Umbilical cord (tissue), 2 donors: Measurements from ENCODE around the gene MRPS6. TPM values are rescaled to one million over a fixed set of nuclear protein-coding genes. Genes with fewer than 3 reads are reported as not detected.

Source experiments
- DNase-seq: peaks from one replicate; pipeline ENCODE4 v3.0.0-alpha.2; 2015; ENCODE audit warnings: low spot score
- total RNA-seq: library from RNA; depleted of rRNA; stranded (reverse); fragments of >200 nt; gene quantifications from one replicate; pipeline ENCODE4 v1.2.3, GENCODE V29; 2014; ENCODE audit warnings: low replicate concordance; ENCODE audit not compliant: insufficient read depth

Gene MRPS6
- 59.5 TPM for total RNA-seq

GRCh38 chr21:34073032-34073748 is at the start of gene MRPS6, which contains the start of gene SLC5A3:
MRPS6 (plus strand) TSS chr21:34073578; CDS start chr21:34073701, 123 bp downstream.
SLC5A3 (plus strand) TSS chr21:34073578; CDS start chr21:34095199, 21,621 bp downstream.
- DNase-seq, result peak; percentile 84

GRCh38 chr21:34023691-34024373 is 49.5 kb upstream of the MRPS6 start:
- no peak for DNase-seq

DNA sequence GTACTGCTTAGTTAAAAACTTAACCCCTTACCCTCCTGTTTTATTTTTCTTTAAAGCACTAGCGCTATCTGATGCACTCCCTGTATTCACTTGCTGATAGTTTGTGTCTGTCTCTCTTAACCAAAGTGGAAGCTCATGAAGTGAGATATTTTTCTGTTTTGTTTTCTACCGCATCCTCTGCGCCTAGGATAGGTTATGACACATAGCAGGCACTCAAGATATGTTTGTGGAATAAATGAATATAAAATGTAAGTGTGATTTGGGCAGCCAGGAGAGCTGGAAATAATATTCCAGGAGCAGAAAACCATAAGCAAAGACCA is 49.0 kb upstream of the MRPS6 start:
- no peak for DNase-seq

DNA sequence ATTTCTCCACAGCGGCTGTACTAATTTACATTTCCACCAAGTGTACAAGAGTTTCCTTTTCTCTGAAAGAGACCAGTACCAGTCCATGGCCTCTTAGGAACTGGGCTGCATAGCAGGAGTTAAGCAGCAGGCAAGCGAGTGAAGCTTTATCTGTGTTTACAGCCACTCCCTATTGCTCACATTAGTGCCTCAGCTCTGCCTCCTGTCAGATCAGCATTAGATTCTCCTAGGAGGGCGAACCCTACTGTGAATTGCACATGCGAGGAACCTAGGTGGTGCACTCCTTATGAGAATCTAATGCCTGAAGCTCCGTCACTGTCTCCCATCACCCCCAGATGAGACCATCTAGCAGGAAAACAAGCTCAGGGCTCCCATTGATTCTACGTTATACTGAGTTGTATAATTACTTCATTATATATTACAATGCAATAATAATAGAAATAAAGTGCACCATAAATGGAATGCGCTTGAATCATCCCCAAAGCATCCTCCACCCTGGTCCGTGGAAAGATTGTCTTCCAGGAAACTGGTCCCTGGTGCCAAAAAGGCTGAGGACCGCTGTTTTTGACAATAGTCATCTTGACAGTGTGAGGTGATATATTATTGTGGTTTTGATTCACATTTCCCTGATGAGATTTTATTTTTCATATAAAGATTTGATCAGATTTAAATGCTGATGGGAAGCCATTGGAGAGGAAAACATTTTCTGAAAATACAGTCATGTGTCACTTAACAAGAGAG is 45.5 kb upstream of the MRPS6 start:
- no peak for DNase-seq

DNA sequence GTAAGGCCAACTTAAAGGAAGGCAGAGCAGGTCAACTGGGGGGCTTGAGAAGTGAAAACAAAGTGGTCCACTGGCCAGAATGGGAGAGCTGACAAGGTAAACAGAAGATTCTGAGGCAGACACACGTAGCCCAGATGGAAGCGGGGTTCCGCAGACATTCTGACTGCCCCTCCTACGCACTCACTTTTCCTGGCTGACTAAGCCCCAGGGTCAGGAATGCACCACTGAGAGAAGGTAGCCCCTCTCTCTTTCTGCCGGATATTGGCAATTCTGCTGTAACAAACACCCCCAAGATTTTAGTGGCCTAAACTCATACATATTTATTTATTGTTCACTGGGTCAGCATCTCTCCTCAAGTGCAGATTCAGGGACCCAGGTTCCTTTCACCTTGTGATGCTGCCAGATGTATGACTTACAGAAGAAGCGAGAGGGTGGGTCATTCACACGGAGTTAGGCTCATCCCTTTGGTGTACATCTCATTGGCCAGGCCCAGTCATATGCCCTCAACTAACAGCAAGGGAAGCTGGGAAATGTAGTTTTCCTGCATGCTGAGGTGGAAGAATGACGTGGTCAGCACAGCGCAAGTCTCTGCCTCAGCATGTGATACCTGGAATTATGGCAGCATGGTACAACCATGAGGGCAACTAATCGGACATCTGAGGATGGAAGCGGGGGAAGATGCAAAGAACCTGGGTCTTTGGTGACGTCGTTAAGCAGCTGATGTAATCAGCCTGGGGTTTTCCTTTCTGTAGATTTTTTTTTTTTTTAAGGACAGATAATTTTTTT is 43.4 kb upstream of the MRPS6 start:
- DNase-seq, result peak; percentile 79

DNA sequence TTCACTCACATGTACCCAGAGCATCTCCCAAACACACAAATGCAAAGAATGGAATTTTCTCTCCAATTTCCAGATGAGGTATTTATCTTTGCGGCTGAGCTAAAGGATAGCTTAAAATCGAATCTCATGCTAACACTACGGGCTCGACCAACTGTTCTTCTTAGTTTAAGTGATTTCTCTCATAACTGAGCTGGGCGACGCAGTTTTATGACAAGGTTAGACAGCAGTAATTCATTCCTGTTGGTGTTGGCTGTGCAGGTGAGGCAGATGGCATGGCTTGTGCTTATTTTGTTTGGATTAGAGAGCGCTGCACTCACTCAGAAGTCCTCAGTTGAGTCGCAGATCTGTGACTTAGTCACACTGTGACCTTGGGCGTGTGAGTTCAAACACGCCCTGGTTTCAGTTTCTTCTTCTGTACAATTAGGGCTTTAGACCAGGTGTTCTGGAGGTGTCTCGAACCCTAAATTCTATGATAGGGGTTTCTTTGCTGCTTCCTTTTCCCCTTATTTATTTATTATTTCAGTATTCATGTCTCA is 41.5 kb upstream of the MRPS6 start:
- no peak for DNase-seq

GRCh38 chr21:34034369-34035014 is 38.9 kb upstream of the MRPS6 start:
- no peak for DNase-seq

GRCh38 chr21:34035619-34036354 is 37.6 kb upstream of the MRPS6 start:
- DNase-seq, result no peak

GRCh38 chr21:34037009-34037795 is 36.2 kb upstream of the MRPS6 start:
- no peak for DNase-seq

DNA sequence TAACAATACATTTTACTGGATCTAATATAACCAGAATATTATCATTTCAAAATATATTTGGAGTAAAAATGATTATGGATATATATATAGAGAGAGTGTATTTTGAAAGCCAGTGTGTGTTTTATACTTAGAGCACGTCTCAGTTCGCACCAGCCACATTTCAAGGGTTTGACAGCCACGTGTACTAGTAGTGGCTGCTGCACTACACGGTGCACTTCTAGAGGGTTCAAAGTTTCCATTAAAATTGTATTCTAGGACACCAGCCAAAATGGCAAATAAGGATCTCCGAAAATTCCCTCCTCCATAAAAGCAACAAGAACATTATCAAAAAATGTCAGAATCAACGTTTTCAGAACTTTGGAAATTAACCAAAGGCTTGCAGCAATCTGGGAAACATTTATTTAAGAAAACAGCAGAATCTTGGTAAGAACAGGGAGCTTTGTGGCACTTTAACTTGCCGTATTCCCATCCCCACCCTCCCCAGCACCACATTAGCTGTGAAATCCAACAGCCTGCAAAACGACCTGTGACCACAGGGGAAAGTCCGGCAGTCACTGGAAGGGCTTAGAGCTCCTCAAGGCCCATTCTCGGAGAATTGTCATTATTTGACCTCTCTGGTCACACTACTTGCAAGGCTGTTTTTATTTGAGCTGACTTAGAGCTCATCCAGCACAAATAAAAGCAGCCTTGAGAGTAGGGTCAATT is 33.5 kb upstream of the MRPS6 start:
- peak; percentile 26 for DNase-seq

DNA sequence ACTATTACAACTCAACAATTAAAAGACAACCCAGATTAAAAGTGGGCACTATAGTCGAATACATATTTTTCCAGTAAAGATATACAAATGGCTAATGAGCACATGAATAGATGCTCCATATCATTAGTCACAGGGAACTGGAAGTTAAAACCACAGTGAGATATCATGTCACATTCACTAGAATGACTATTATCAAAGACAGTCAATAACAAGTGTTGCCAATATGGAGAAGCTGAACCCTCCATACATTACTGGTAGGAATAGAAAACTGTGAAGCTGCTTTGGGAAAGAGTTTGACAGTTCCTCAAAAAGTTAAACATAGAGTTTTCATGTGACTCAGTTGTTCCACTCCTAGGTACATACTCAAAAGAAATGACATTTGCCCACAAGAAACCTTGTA is 30.6 kb upstream of the MRPS6 start:
- no peak for DNase-seq

DNA sequence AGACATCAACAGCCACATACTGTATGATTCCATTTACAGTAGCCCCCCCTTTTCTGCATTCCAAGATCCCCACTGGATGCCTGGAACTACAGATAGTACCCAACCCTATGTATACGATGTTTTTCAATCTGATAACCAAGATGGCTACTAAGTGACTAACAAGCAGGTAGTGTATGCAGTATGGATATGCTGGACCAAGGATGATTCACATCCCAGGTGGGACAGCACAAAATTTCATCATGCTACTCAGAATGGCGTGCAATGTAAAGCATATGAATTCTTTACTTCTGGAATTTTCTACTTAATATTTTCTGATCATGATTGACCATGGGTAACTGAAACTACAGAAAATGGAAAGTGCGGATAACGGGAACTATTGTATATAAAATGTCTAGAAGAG is 30.0 kb upstream of the MRPS6 start:
- DNase-seq, result no peak

GRCh38 chr21:34046917-34047316 is 26.5 kb upstream of the MRPS6 start:
- no peak for DNase-seq

- DNase-seq, result no peak
Measured at GRCh38 chr21:34047835-34048234, 25.5 kb upstream of the MRPS6 start.

DNA sequence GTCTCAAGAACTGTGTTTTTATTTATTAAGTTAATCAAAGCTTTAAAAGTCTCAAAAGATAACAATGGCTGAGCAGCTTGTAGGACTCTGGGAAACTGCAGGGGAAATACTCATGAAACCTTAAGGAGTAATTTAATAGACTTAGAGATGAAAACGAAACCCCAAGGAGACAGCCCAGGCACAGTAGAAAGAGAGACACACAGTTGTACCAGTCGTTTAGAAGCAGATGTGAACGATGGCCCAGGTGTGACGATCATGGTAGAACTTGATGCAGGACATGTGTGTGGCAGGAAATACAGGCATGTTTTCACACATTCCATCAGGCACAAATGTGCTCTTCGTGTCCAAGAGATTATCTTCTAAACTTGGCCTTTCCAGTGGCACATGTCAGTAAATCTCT is 21.2 kb upstream of the MRPS6 start:
- DNase-seq, result no peak

- DNase-seq, result no peak
Measured at GRCh38 chr21:34054259-34054658, 19.1 kb upstream of the MRPS6 start.

GRCh38 chr21:34055615-34056014 is 17.8 kb upstream of the MRPS6 start:
- no peak for DNase-seq

DNA sequence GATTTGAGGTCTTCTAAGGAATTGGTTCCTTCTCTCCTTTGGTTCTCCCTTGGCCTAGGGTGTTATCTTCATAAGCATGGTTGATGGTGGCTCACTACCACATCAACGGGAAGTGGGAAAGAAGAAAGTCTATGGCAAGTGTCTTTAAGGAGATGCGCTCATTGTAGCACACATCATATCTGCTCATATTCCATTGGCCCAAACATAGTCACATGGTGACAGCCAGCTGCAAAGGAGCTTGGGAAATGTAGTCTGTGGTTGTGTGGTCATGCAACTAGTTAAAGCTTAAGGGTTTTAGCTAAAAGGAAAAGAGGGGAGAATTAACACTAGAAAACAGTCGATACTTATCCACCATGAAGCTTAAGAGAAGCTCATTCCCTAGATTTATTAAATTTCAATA is 11.4 kb upstream of the MRPS6 start:
- DNase-seq, result no peak

DNA sequence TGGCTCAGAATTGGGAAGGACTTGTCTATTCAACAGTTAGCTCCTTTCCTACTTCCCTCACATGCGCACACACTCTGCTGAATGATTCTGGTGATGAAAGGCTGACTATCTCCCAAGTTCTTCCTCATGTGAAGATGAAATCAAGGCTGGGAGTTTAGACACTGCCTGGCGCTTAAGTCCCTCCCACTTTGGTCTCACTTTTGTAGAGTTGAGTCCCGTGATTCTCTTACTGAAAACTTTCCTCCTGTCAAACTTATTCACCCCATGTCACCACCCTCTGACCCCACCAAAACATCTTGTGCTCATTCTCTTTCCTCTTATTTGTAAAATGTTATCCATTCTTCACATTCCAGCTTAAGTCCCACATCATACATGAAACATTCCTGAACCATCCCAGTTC is 8.4 kb upstream of the MRPS6 start:
- DNase-seq, result peak; percentile 49
